Iris pigment epithelial cell (primary cell): ENCODE measurements around the gene ITGA2.

Experiments
- DNase-seq: peaks from one replicate; pipeline ENCODE4 v3.0.0-alpha.2; 2011; ENCODE audit warnings: low read depth

The ITGA2 gene

DNA sequence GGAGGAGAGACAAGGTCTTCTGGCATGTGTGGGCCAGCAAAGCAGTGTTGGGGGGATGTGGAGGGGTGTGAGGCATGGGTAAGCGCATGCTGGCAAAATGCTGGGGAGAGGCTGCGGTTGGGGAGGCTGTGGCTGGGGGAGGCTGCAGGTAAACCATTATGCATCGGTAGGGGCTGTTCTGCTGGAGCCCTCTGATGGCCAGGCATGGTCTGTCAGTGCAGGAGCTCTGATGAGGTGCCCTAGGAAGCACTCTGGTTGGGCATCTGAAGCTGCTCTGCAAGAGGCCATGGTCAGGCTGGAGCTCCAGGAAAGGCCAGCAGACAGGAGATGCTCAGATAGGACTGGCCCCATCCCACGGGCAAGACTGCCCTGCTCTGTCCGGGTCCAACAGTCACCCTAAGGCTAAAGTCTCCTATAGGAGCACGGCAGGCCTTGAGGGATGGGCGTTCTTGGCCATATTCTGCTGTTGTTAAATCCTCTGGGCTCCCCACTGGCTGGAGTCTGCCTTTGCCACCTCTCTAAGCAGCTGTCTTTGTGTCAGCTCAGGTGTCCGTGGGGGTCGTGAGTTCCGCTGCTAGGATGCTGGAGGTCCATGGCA lies 28.7 kb downstream of the ITGA2 start:
- no peak for DNase-seq

DNA sequence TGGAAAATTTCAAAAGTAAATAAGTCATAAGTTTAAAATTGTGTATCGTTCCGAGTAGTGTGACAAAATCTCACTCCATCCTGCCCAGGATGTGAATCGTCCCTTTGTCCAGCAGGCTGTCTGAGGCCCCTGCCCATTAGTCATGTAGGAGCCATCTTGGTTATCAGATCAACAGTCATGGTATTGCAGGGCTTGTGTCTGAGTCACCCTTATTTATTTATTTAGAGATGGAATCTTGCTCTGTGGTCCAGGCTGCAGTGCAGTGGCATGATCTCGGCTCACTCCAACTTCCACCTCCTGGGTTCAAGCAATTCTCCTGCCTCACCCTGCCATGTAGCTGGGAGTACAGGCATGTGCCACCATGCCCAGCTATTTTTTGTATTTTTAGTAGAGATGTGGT lies 30.2 kb downstream of the ITGA2 start:
- DNase-seq: peak; percentile 89

DNA sequence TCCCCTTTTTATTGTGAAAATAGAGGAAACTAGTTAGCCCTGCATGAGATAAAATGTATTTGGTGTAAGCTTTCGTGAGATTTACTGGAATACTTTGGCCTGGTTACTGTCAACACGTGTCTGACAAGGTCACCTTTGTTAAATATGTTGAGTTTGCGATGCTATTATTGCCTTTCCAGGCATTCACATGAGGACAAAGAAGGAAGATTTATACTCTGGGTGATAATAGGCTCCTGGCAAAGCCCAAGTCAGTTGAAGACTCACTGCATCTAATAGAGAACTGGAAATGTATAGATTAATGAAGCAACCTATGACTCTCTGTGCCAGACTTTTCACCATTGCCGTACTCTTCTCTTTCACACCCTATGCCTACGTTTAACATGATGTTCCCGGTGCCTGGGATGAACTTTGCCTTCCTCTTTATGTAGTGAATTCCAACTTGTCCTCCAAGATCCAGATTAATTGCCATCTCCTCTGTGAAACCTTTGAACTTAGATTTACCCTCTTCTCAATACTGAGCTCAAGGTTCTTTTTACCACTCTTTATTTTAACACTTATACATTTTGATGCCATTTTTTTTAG lies 33.9 kb downstream of the ITGA2 start:
- no peak for DNase-seq

DNA sequence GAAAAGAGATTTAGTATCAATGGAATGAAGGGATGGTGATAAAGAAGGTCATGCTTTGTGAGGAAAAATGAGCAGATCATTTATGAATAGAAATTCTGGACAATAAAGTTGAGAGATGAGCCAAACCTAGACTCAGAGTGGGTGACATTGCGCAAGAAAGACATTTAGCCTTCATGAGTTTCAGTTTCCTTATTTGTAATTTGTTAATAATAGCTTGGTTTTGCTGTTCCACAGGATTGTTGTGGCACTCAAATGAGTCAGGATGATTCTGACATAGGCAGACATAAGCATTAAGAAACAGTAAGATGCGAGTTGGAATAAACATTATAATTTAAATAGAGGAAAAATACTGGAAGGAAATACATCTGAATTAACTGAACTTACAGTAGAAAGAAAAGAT lies 34.8 kb downstream of the ITGA2 start:
- DNase-seq: peak; percentile 96

DNA sequence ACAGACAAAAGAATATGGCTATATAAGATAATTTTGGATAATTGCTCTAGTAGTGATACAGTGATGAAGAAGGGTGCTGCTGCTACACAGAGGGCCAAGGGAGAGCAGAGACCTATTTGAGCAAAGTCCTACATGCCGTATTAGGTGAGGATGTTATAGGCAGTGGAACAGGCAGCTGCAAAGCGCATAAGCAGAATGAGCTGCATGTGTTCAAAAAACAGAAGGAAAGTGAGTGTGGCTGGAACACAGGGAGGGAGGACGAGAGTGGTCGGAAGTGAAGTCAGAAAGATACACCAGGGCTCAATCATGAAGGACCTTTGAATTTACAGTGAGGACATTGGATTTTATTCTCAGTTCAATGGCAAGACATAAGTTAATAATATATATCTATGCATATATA lies 35.4 kb downstream of the ITGA2 start:
- no peak for DNase-seq

DNA sequence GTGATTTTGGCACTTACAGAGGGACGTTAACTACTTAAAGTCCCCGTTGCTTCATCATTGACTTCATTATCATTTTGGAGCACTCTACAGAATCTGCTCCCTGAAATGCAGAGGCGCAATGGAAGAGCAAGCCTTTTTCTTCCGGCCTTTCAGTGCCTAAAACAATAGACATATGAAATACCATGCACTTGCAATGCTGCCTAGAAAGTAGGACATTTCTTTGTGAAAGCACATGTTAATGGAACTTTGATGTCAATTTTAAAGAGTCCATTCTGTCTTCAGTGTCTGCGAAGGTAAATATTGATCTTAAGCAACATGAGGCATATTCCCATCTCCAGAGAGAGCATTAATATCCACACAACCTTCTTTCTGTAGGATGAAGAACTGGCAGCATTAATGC lies 36.3 kb downstream of the ITGA2 start:
- DNase-seq: no peak

DNA sequence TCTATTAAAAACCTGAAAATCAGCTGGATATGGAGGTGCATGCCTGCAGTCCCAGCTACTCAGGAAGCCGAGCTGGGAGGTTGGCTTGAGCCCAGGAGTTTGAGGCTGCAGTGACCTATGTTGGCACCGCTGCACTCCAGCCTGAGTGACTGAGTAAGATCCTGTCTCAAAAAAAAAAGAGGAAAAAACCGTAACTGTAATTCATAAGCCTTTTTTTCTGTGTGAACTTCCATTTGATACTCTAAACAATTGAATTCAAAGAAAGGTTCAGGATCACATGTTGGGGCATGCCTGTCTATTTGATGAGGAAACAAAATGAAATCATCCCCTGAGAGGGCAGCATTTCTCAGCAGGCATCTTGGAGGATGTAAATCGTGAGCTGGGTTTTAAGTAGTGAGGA lies 38.8 kb downstream of the ITGA2 start:
- peak; percentile 82 for DNase-seq

DNA sequence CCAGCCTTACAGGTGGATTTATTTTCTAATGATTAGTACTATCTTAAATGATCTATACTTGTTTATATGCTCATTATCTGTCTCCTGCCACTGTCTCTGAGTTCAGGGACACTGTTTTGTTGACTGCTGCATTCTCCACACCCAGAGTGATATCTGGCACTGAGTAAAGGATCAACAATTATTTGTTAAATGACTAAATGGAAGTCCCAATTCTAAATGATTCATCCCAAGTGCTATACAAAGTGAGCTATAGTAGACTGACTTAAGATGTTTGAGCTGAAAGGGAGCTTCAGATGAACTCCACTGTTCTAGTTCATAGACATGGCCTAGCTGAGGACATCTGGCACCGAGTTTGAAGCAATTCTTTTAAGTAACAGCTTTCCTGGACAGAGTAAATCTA lies 40.5 kb downstream of the ITGA2 start:
- DNase-seq: no peak

DNA sequence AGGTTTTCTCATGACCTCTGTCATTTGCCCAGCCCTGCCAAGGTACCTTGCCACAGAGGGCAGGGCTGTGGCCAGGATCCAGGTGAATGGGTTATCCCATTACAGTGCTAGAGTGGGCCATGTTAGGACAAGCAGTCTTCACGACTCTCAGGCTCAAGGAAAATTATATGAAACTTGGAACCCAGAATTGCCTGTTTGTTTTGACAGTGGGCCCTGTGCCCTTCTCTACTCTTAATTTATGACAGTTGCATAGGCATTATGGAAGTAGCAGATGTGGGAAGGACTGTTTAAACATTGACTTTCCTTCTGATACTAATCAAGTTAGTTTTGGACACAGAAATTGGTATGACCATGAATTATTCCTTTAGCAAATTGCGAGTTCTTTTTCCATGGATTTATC lies 41.7 kb downstream of the ITGA2 start:
- DNase-seq: no peak

DNA sequence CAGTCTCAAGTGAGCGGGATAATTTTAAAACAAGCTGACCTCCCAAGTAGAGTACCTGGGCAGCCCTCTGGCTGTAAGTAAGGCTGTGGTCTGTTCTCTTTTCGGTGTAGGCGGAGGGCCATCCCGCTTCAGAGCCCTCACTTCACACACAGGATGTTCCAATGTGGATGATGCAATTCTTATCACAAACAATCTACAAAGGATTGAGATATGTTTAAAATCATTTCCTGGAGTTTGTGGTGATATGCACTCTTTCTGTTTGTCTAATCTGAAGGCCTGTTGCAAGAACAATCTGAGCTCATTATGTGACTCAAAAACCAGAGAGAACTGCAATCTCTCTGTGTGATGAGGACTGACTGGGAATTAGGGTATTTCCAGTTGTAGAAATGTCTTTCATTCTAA lies 42.5 kb downstream of the ITGA2 start:
- DNase-seq: peak; percentile 97

DNA sequence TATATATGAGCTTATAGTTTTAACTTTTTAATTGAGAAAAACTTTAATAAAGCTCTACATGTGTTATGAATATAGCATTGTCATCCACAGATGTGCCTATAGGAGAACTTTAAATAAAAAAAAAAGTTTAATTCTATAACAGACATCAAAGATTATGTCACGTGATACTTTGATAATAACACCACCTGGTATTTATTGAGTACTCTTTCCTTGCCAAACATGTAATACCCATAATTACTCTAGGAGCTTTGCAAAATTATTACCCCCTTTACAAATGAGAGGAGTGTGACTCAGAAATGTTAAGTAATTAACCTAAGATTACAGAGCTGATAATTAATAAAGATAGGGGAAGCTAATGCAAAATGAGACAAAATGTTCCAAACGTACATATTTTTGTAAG lies 43.0 kb downstream of the ITGA2 start:
- DNase-seq: no peak

DNA sequence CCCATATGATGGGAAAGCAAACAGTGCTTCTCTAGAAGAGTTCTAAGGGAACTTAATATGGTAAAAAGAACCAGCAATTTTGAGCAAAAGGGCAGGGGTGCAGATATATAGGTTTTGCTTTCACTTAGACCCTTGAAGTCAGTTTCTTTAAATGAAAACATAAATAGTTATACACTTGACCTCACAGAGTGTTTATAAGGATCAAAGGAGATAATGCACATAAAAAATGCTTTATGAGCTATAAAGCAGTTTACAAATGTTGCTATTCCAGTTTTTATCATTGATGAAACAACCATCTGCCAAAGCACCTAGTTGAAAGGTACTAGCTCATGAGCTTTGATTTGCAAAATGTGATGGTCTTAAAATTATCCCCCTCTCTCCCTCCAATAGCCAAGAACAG lies 45.7 kb downstream of the ITGA2 start:
- DNase-seq: no peak

DNA sequence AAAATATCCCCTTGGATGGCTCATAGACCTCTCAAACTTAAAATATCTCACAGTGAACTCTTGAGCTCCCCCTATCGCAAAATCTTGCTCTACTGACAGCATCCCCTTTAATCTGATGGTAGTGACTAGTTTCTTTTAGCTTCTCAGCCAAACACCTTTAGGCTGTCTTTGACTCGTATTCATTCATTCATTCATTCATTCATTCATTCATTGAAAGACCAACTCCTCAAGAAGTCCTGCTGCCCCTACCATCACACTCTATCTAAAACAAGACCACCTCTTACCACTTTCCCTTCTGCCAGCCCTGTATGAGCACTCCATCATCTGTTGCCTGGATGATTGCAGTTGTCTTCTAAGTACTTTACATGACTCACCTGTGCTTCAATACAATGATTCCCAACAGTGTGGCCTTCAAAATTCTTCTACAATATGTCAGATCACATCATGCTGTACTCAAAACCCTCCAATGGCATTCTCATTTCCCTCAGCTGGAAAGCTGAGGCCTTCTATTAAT lies 46.8 kb downstream of the ITGA2 start:
- peak; percentile 63 for DNase-seq

DNA sequence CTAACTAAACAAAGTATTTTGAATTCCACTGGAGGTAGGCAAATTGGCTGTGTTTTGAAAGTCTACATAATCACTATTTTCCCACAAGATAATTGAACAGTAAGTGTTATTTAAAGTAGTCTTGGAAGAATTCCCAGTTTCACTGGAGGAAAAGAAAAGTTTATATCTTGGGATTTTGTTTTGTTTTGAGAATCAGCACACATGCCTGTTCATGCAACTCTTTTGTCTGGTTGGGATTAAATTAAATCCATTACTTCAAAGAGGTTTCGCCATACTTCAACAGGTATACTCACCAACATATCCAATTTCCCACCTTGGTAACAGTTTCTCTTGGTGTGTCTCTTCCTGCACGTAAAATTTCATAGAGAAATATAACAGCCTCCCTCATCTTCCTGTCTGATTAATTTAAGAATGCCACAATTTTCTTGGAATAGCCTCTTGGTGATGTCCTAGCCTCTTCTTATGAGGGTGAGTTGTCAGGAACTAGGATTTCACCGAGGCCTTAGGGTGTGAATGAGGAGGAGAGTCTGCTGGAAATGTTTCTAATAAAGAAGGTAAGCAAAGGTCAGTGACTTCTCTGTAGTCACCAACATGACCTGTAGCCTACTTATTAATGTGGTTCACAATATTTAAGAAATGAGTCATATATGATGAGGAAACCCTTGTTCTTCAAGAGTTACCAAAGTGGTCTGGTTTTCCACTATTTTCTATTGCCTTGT lies 48.1 kb downstream of the ITGA2 start:
- DNase-seq: peak; percentile 89

DNA sequence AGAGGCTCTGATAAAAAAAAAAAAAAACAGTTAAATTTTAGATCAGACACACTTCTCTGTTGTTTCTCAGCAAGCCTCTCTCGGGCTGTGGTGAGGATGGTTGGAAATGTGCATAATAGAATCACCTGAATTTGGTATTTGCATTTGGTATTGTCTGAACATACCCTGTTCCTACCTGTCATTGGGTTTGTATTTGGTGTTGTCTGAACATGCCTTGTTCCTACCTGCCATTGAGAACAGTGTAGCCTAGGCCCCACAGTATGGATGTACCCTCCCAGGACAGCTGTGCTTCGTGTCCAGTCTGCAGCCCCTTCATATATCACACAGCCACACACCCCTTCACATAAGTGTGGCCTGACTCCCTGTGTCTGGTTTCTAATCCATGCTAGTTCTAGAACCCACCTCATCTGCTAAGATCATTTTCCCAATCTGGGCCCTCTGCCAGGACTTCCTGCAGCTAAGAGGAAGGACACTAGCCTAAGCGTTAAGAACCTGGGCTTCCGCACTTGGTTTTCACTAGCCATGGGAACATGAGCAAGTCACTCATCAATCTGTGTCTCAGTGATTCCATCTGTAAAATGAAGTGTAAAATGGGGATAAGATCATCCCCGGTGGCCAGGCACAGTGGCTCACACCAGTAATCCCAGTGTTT lies 49.2 kb downstream of the ITGA2 start:
- DNase-seq: peak; percentile 36

DNA sequence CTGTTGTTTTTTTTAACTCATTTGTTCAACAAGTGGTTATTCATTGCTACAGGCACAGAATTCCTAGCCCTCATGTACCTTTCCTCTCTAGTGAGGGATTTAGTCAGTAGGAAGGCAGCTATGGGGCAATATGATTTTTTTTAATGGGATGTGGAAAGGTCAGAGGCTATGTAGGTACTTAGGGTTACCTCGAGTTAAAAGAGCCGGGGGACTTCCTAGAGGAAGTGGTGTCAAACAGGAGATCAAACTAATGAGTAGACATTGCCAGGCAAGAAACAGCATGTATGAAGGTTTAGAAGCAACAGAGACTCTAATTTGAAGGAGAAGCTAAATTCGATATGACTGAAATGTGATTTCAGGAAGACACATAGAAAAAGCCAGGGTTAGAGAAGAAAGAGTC lies 50.7 kb downstream of the ITGA2 start:
- DNase-seq: no peak

DNA sequence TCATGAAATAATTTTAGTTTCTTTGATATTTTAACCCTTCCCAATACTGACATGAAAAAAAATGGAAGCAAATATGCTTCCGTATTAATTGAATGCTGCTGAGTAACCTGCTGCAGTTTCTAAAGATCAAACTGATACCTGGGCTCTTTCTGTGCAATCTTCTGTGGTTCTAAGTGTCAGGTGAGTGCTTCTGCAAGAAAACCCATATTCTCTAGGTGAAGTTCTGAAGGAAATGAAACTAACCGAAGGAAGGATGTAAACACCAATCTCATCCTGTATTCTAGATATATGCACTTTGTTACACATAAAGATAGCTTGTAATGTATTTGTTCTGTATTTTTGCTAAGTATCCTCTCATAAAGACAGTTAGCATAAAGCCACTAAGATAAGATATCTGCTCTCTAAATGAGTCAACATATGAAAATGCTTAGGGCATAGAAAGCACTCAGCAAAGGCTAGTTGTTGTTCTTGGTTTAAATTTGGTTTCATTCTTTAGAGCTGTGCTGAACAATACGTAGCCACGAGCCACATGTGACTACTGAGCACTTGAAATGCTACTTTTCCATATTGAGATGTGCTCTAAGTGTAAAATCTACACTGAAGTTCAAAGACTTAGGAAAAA lies 52.0 kb downstream of the ITGA2 start:
- peak; percentile 78 for DNase-seq

DNA sequence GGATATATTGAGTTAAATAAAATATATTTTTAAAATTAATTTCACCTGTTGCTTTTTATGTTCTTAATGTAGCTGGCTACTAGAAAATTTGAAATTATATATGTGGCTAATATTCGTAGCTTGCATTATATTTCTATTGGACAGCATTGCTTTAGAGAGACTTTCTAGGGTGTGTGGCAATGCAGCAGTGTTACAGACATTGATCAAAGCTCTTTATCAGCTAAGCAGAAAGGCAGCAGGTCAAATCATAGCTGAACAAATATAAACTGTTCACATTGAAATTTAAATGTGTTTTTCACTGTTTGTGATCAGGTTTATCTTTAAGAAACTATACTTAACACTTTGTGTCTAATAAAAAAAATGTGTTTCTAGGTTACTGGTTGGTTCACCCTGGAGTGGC lies 52.6 kb downstream of the ITGA2 start:
- DNase-seq: no peak

DNA sequence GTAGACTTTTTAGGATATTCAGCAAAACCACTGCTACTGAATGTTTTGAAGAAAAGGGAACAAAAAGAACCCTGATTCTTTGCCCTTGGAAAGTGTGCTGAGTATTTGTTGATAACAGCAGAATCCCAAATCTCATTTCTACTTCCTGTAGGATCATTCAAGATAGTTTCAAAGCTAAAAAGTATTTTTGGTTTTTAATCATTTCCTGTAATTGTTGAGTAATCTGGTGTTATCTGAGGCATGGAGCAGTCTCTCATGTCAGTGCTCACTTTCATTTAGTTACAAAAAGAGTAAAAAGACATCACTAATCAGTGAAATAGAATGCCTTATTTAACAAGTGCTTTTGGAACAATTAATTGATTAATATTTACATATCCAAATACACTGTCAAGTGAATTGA lies 56.1 kb downstream of the ITGA2 start:
- DNase-seq: peak; percentile 40

DNA sequence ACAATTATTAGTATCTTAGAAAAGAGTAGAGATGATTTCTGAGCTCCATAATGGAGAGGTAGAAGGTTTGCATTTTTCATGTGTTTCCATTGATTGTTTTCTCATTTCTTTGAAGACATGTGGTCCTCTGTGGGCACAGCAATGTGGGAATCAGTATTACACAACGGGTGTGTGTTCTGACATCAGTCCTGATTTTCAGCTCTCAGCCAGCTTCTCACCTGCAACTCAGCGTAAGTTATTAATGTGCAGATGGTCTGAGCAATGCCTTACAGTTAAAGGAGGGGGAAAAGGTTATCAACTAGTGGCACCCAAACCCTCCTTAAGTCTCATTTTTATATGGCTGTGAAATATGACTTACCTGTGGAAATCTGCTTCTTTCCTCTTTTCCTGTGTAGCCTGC lies 59.1 kb downstream of the ITGA2 start:
- DNase-seq: no peak

DNA sequence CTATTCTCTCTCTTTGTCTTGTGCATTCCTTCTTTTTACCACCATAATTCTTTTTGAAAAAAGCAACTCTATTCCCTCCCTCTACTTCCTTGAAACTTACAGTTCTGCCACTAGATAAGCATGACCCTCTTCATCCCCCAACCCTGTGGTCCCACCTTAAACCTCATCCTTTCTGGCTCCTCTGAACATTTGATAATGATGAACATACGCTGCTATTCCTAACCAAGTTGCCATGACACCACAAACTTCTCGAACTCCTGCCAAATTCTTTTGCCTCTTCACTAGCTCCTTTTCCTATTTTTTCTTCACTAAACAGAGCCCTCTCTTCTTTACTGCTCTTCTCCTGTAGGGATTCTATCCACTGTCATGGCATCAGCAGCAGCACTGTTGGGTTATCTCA lies 63.3 kb downstream of the ITGA2 start:
- no peak for DNase-seq

DNA sequence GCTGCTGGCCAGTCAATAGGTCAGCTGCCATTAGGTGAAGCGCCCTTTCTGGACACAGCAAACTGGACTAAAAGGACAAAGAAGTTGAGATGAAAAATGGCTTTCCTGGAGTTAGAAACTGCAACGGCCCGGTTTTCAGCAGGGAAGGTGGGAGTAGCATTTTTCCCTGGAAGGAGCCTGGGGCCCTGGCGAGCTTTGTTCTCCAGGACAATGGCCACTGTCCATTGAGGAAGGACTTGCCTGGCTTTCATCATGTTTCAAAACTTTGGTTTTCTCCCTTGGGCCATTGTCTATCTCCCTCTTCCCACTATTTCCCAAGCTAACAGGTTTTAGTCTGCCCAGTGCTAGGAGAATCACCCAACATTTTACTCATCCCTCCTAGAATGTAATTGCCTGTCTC lies 64.2 kb downstream of the ITGA2 start:
- no peak for DNase-seq

DNA sequence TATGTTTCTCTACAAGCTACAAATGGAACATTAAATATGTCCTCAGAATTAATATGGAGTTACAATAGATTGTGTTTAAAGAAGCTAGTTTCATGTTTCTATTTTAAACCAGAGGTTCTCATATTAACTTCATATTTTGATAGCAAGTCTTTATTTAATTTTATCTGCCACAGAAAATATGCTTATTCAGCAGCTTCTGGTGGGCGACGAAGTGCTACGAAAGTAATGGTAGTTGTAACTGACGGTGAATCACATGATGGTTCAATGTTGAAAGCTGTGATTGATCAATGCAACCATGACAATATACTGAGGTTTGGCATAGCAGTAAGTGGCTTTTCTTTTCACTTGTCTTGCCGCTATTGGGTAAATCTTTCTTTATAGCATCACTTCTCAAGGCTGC lies 66.2 kb downstream of the ITGA2 start:
- DNase-seq: no peak
